NT2/D1 (cell line): Measurements from ENCODE around the gene SMIM8.

ENCODE experiments used
- SUZ12 ChIP-seq: IDR thresholded peaks from 2 replicates; pipeline ENCODE4 v1.6.1; 2011; ENCODE audit not compliant: insufficient read length, insufficient read depth; ENCODE audit errors: extremely low read depth
- ZNF274 ChIP-seq: IDR thresholded peaks from 2 replicates; pipeline ENCODE4 v1.6.1; 2011; ENCODE audit warnings: mild to moderate bottlenecking, low read depth, low read length

DNA sequence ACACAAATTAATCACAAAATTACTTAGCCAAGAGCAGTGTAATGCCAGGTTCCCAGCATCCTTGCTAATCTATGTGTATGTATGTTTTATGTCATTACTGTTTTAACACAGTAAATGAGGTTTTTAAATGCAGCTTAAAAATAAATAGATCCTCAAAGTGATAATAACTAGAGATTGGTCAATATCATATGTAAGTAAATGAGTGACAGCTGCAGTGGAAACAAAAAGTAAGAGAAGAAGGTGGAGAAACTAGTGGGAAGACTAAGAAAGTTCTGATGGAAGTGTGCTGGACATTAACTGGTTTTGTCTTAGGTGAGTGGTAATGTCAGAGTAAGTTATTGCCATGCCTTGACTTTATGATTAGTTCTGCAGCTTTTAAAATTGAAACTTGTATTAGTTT is 8.6 kb downstream of the SMIM8 start:
- TF ChIP-seq ZNF274 (no peak), SUZ12 (no peak)
